ENCODE results near the gene MTHFD1L. TPM values are rescaled to one million over a fixed set of nuclear protein-coding genes. Genes with fewer than 3 reads are reported as not detected.

MTHFD1L gene
- total and polyA plus RNA-seq, 2 experiments from 2014 or later, result 18.2 to 37.9 TPM

DNA sequence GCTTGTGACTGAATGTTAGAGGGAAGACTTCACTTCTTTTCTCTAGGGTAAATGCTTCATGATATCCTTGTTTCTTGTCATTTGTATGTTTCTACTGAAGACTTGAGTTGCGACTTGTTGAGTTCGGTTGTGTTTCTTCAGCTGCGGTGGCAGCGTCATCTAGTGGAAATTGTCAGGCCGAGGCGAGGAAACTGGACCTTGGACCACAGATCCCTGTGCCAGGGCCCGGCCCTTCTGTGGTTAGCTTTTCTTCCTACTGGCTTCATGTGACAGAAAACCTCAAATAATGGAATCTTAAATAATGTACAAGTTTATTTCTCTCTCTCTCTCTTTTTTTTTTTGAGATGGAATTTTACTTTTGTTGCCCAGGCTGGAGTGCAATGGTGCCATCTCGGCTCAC lies 12.4 kb downstream of the MTHFD1L start:
- TF ChIP-seq CTCF (IDR thresholded peaks at IDR 0.05; ENCODE audit: low read depth, low read length), result no peak
- Histone ChIP-seq H3K27me3 (no peaks in the 10 kb centered on the region), H3K36me3 (no peaks in the 10 kb centered on the region), H3K4me1 (ENCODE audit: low read depth) (peaks cover 15% of the 10 kb centered on the region), H3K9me3 (ENCODE audit: low read depth) (no peaks in the 10 kb centered on the region), H3K27ac (peak overlapping the region; percentile 46), H3K4me3 (no peak overlapping the region)
- no peak for DNase-seq (ENCODE audit: low read depth in 1 of 2, low spot score in 1 of 2)

GRCh38 chr6:150878347-150879213 lies 13.1 kb downstream of the MTHFD1L start:
- Histone ChIP-seq H3K27ac (peak overlapping the region; percentile 60), H3K4me3 (no peak overlapping the region), H3K4me1 (ENCODE audit: low read depth) (peaks cover 17% of the 10 kb centered on the region), H3K36me3 (no peaks in the 10 kb centered on the region), H3K27me3 (no peaks in the 10 kb centered on the region), H3K9me3 (ENCODE audit: low read depth) (no peaks in the 10 kb centered on the region)
- DNase-seq (ENCODE audit: low read depth in 1 of 2, low spot score in 1 of 2), result no peak
- no peak for TF ChIP-seq CTCF (IDR thresholded peaks at IDR 0.05; ENCODE audit: low read depth, low read length)

DNA sequence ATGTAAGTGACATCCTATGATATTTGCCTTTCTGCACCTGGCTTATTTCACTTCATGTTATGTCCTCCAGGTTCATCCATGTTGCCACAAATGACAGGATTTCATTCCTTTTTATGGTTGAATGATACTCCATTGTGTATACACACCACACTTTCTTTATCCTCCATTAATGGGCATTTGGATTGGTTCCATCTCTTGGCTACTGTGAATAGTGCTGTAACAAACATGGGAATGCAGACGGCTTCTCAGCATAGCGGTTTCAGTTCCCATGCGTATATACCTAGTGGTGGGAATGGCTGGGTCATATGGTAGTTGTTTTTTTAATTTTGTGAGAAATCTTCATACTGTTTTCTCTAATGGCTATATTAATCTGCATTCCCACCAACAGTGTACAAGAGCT lies 14.8 kb downstream of the MTHFD1L start:
- no peak overlapping the region for H3K27ac ChIP-seq

GRCh38 chr6:150881911-150882481 lies 16.5 kb downstream of the MTHFD1L start:
- Histone ChIP-seq H3K27me3 (no peaks in the 10 kb centered on the region), H3K4me3 (no peak overlapping the region), H3K4me1 (ENCODE audit: low read depth) (peaks cover 17% of the 10 kb centered on the region), H3K9me3 (ENCODE audit: low read depth) (no peaks in the 10 kb centered on the region), H3K27ac (peak overlapping the region; percentile 94), H3K36me3 (peaks cover 7% of the 10 kb centered on the region)
- no peak for TF ChIP-seq CTCF (IDR thresholded peaks at IDR 0.05; ENCODE audit: low read depth, low read length)
- peak; percentile 89 to 98 for DNase-seq (ENCODE audit: low read depth in 1 of 2, low spot score in 1 of 2)

More for the DNA sequence above, 14.8 kb downstream of the MTHFD1L start:
- H3K27me3 ChIP-seq, result no peaks in the 10 kb centered on the region
- peaks cover 17% of the 10 kb centered on the region for H3K4me1 ChIP-seq (ENCODE audit: low read depth)
- H3K36me3 ChIP-seq, result peaks cover 1% of the 10 kb centered on the region
- TF ChIP-seq CTCF (IDR thresholded peaks at IDR 0.05; ENCODE audit: low read depth, low read length), result no peak
- H3K9me3 ChIP-seq (ENCODE audit: low read depth), result no peaks in the 10 kb centered on the region
- no peak for DNase-seq (ENCODE audit: low read depth in 1 of 2, low spot score in 1 of 2)
- H3K4me3 ChIP-seq, result no peak overlapping the region

DNA sequence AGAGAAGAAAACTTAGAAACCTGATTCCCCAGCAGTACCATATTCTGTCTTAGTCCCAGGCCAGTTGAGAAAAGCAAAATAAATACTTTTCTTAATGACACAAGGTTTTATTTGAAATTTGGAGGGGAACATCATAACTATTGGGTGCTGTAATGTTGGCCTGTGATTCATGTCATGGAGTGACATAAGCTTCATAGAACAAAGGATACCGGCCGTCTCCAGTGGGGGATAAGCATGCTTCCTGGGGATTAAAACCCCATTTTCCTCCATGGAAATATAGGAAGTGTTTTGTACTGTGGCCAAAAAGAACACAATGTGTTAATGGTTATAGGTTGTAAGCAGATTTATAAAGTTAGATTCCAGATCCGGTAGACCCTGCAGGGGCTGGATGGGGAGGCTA lies 18.0 kb downstream of the MTHFD1L start:
- H3K27me3 ChIP-seq, result no peaks in the 10 kb centered on the region
- peaks cover 14% of the 10 kb centered on the region for H3K36me3 ChIP-seq
- DNase-seq (ENCODE audit: low read depth in 1 of 2, low spot score in 1 of 2), result no peak
- TF ChIP-seq CTCF (IDR thresholded peaks at IDR 0.05; ENCODE audit: low read depth, low read length), result no peak
- peaks cover 17% of the 10 kb centered on the region for H3K4me1 ChIP-seq (ENCODE audit: low read depth)
- peak overlapping the region; percentile 94 for H3K27ac ChIP-seq
- H3K9me3 ChIP-seq (ENCODE audit: low read depth), result no peaks in the 10 kb centered on the region
- H3K4me3 ChIP-seq, result no peak overlapping the region

Data from cardiac muscle cell (in vitro differentiated cells and primary cell).